HT1080 (cell line): ENCODE results near the gene TMPRSS5. TPM values are rescaled to one million over a fixed set of nuclear protein-coding genes. Genes with fewer than 3 reads are reported as not detected.

Source experiments
- small RNA-seq: library from RNA; depleted of rRNA; stranded (forward); fragments of <200 nt; gene quantifications from one replicate; pipeline ENCODE3, GENCODE V24; 2014
- total RNA-seq: library from RNA; depleted of rRNA; stranded (reverse); fragments of >200 nt; shearing (Covaris generic); gene quantifications from 2 replicates; pipeline ENCODE4 v1.2.3, GENCODE V29; 2014; rRNA removed

The TMPRSS5 gene
- total RNA-seq, 1 experiment from 2014 or later, result 0.14 TPM

Small RNA genes lying within 50 kb of the gene (small RNA-seq; reads per million reads assigned to genes)
- gene RPS29P19, result not detected

Other genes starting within 250 kb of the TMPRSS5 start
- 0.37 and 1.6 TPM in 2 replicates for gene DRD2, start 230.9 kb downstream of the TMPRSS5 start, total RNA-seq
- gene ZW10, start 67.4 kb upstream of the TMPRSS5 start, total RNA-seq, result 32.3 and 33.1 TPM in 2 replicates
- not detected in 2 replicates for gene CLDN25, start 73.5 kb upstream of the TMPRSS5 start, total RNA-seq
- 23.6 and 40.8 TPM in 2 replicates for gene USP28, start 169.3 kb upstream of the TMPRSS5 start, total RNA-seq
- not detected in 2 replicates for gene HTR3B, start 198.5 kb upstream of the TMPRSS5 start, total RNA-seq